Measurements from ENCODE around the gene ADGRB3.
"Not testable (repeated sequence)": the region's sequence is repeated elsewhere in the genome, so short reads cannot be mapped to it uniquely, and the experiment has no call there.

ADGRB3 gene

DNA sequence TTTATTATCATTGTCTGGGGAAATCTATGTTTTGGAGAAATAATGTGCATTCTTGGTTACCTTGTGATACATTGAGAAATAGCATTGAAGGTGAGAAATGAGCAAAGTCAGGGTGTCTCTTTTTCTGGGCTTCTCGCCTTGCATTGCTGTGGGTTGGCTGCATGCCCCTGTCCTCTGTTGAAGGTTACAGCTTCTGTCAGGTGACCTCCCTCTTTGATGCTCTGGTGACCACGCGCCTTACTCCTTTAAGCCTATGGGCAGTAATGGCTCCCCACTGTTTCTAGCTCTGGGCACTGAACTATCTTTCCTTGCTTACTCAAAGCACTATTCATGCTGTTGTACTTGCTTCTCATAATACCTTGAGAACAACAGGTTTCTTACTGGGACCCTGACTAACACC is 14.6 kb downstream of the ADGRB3 start:
- no peak for DNase-seq (ENCODE audit: low read depth in 2 of 2)

DNA sequence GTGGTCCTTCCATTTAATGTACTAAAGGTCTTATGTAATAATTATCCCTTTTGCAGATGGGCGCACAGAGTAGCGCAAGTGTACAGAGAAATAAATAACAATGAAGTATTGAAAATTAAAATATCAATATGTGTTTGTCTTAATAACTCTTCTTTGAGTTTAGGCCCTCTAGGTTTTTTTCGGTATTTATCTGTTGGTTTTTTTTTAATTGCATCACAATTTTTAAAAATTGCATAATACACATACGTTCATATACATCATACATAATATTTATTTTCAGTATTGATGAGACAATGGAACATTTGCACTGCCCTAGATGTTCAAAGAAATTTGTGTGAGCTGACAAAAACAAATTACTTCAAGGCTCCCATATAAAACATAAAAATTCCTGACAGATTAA is 15.1 kb downstream of the ADGRB3 start:
- no peak for DNase-seq (ENCODE audit: low read depth in 2 of 2)

DNA sequence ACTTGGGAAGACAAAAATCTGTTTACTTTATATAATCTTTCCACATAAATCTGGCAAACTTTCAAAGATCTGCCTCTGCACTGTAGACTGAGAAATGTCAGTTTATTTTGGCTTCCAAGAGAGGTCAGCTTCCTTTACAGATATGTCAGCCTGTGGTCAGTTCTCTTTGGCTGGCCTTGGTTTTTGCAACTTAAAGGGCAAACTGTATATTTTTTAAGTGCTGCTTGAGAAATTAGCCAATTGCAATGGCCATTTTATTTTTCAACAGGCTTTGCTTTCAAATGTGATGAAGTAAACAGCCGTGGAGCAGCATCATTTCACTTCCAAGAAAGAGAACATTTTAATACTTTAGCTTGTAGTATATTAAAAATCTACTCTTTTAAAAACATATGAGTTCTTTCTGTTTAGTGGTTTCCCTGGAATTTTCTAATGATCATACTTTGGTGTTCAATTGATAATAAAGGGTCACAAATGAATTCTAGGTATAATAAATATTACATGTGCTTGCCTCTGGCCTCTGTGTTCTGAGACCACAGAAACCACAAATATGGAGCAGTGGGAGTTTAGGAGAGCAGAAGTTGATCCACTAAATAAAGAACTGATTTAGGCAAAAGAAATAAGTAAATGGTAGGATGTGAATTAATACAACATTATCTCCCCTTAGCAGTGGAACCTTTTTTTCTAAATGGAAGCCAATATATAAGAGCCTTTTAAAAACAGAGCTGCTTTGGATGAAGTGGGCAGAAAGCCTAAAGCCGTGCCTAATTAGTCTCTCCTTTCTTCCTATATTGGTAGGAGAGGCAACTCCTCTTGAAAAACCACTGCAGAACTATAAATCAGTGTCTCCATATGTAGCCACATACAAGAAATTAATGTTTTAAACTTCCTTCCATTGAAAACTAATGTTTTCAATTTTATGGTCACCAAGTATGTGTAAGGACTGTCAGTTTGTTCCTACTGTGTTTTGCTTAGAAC is 16.2 kb downstream of the ADGRB3 start:
- DNase-seq (ENCODE audit: low read depth in 2 of 2) = no peak

- DNase-seq (ENCODE audit: low read depth in 2 of 2) = no peak
Observed at GRCh38 chr6:68652117-68652536, 17.0 kb downstream of the ADGRB3 start.

GRCh38 chr6:68653074-68653705 is 18.1 kb downstream of the ADGRB3 start:
- DNase-seq (ENCODE audit: low read depth in 2 of 2) = no peak

DNA sequence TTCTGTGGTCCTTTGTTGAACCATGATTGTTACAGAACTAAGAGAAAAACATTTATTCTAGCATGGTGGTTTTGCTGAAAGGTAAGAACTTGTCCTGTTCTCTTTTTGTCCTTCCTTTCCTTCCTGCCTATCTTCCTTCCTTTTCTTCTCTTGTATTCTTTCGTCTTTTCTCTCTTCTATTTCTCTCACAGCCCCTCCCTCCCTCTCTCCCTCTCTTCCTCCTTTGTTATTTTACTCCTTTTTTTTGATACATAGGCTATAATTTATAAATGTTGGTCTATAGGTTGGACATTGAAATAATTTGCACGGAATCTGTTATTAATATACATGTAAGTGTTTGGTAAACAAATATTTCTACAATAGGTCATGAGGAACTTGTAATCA is 18.6 kb downstream of the ADGRB3 start:
- no peak for DNase-seq (ENCODE audit: low read depth in 2 of 2)

- no peak for DNase-seq (ENCODE audit: low read depth in 2 of 2)
Observed at GRCh38 chr6:68654134-68654533, 19.1 kb downstream of the ADGRB3 start.

DNA sequence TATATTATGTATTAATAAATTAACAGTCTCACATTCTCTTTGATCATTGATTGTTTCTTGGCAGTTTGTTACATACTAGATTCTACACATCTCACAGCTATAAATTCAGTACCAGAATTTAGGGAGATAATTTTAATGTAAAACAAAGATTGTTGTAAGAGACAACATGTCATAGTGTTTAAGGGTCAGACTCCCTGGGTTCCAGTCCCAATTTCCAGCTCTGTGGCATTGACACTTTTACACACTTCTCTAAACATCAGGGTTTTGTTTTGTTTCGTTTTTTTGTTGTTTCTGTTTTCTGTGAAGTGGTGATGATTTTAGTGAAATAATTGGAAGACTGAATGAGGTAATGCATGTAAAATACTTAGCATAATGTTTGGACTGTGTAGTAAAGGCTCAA is 19.9 kb downstream of the ADGRB3 start:
- DNase-seq (ENCODE audit: low read depth in 2 of 2) = no peak

GRCh38 chr6:68657374-68658139 is 22.5 kb downstream of the ADGRB3 start:
- no peak for DNase-seq (ENCODE audit: low read depth in 2 of 2)

- no peak for DNase-seq (ENCODE audit: low read depth in 2 of 2)
Observed at GRCh38 chr6:68658338-68658737, 23.3 kb downstream of the ADGRB3 start.

- DNase-seq (ENCODE audit: low read depth in 2 of 2) = no peak
Observed at GRCh38 chr6:68673255-68673654, 38.2 kb downstream of the ADGRB3 start.

- no peak for DNase-seq (ENCODE audit: low read depth in 2 of 2)
Observed at GRCh38 chr6:68675548-68675947, 40.5 kb downstream of the ADGRB3 start.

DNA sequence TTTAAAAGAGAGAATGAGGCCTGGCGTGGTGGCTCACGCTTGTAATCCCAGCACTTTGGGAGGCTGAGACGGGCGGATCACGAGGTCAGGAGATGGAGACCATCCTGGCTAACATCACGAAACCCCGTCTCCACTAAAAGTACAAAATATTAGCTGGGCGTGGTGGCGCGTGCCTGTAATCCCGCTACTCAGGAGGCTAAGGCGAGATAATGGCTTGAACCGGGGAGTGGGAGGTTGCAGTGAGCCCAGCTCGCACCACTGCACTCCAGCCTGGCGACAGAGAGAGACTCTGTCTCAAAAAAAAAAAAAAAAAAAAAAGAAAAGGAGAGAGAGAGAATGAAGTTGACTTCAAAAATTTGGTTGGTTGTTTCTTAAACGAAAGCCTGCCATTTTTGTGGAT is 41.0 kb downstream of the ADGRB3 start:
- DNase-seq (ENCODE audit: low read depth in 2 of 2) = not testable (repeated sequence)

- no peak for DNase-seq (ENCODE audit: low read depth in 2 of 2)
Observed at GRCh38 chr6:68677058-68677457, 42.0 kb downstream of the ADGRB3 start.

DNA sequence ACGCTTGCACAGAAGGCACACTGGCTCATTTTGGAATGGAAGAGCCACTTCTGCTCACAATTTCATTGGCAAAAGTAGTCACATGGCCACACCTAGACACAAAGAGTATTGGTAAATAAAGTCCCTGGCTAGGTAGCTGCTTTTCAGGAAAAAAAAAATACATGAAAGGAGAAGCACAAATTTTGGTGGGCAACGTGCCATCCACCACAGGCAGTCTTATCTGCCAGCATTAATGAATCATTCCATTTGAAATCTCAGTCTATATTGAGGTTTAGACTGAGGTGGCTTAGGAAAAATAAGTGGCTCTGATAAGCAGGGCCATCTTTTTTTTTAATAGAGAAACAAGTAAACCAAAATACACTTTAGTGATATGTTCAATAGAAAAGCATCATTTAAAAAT is 44.3 kb downstream of the ADGRB3 start:
- no peak for DNase-seq (ENCODE audit: low read depth in 2 of 2)

DNA sequence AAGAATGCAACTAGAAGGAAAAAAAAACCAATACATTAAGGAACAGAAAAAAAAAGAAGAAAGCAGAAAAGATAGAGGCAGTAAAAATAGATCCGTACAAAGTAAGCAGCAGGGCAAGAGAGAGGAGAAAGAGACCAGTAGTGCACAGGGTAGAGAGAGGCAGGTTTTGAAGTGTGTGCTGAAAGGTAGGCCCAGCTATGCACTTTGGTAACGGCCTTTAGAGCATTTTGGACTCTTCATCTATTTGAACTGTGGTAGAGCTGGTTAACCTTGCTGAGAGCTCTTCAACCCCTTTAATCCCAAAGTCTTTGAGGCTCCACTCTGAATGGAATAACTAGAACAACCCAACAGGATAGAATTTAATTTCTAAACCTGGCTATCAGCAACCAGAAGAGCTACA is 45.2 kb downstream of the ADGRB3 start:
- DNase-seq (ENCODE audit: low read depth in 2 of 2) = no peak

DNA sequence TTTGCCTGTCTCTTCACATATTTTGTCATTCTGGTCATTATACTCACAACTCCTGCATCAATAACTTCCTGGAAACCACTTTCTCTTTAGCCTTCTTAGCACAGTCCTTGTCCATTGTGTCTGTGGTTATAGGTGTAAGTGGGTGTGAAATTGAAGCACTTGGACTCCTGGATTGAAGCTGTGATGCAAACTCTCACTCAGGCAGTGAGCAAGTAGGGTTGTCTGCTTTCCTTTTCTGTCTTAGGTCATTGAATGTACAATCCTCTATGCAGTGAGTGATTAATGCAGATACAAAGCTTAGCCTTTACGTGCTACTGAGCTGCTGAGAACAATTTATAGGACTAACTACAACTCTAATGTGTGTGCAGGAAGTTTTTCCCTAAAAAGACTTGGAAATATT is 54.8 kb downstream of the ADGRB3 start:
- DNase-seq (ENCODE audit: low read depth in 2 of 2) = no peak

DNA sequence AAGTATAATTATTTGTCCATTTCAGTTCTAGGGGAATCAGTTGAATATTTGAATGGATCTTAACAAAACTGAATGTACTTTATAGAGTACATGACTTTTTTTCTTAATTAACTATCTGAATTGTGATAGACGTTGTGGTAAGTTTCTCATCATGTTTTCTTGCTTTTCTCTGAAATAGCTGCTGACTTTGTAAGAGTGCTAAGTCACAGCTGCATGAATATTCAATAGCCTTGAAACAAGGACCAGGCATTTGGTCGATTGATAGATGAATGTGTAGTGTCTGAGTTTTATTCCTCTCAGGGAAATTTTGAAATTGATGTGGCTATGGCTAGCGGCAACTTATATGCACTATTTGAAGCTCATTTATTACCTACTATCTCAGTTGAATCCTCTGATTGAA is 56.0 kb downstream of the ADGRB3 start:
- no peak for DNase-seq (ENCODE audit: low read depth in 2 of 2)

DNA sequence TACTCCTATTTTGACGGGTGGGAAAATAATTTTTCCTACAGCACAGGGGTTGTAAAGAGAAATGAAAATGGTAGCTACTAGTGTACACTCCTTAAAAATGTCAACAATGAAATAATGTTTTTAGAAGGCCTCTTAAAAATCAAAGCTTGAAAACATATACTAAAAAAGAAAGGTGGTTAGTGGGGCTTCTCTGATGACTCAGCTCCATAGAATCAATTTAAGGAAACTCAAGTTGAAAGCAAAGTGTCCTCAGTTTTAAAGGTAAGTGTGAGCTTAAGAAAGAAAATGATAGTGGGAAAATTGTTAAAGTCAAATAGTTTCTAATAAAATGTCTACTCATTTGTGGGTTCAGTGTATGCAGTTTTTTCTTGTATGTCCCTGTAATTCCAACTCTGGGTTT is 58.2 kb downstream of the ADGRB3 start:
- DNase-seq (ENCODE audit: low read depth in 2 of 2) = no peak

- no peak for DNase-seq (ENCODE audit: low read depth in 2 of 2)
Observed at GRCh38 chr6:68695403-68695802, 60.3 kb downstream of the ADGRB3 start.

- DNase-seq (ENCODE audit: low read depth in 2 of 2) = no peak
Observed at GRCh38 chr6:68695838-68696237, 60.8 kb downstream of the ADGRB3 start.

DNA sequence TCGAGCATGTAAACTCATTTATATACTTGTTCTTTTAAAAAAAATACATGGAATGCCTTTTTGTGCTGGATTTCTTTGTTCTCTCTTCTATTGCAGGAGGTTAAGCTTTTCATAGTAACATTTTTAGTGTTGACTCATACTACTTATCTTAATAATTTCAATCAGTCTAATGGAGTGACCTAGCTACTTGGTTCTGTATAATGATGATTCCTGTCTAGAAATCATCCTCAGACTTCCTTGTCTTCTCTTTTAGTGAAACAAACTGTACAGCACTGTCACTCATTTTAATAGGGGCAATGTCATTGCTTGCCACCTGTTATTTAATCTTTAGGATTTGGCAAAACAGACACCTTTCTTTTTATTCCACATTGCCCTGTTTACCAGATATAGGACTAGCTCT is 62.3 kb downstream of the ADGRB3 start:
- DNase-seq (ENCODE audit: low read depth in 2 of 2) = no peak

GRCh38 chr6:68701159-68701558 is 66.1 kb downstream of the ADGRB3 start:
- DNase-seq (ENCODE audit: low read depth in 2 of 2) = no peak

Measured in activated CD4-positive, alpha-beta T cell treated with anti-CD3 and anti-CD28 coated beads for 24 hours (primary cell).